Activated CD8-positive, alpha-beta memory T cell treated with anti-CD3 and anti-CD28 coated beads for 24 hours (primary cell): Measurements from ENCODE around the gene TRMT61A.

Source experiments
- DNase-seq: peaks from one replicate; pipeline ENCODE4 v3.0.0-alpha.2; 2020

Gene TRMT61A

DNA sequence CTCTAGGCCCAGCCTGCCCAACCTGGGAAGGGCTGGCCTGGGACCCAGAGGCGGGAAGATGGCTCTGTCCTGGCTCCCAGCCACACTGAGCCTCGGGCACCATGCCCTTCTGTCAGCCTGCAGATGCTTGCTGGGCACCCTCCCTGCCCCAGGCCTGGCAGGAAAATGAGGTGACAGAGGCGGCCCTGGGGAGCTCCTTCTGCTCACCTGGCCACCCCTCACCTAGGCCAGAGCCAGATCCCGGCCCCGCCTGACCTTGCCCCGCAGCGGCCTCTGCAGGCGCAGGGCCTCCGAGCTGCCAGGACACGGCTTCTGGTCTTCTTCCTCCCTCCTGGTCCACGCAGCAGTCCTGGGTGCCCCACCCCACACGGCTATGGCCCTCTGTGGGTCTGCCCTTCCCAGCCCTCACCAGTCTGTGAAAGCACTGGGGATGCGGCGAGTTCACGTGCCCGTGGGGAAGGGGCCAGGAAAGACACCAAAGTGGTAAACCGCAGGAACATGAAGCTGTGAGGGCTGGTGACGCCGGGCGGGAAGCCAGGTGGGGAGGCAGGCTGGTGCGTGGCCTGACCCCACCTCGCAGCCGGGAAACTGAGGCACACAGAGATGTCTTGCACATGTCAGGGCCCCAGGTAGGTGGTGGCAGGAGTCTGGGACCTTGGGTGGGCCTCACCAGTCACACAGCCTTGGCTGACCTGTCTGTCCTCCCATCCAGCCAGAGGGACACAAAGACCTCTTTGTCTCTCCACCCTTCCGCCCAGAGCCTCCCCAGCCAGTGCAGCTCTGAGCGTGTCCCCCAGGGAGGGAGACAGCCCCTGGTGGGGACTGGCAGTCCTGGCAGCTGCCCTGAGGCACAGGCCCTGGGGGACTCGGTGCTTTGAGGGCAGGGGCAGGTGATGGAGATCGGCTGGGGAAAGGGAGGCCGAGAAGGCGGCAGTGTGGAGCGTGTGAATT, 20.6 kb downstream of the TRMT61A start:
- no peak for DNase-seq

DNA sequence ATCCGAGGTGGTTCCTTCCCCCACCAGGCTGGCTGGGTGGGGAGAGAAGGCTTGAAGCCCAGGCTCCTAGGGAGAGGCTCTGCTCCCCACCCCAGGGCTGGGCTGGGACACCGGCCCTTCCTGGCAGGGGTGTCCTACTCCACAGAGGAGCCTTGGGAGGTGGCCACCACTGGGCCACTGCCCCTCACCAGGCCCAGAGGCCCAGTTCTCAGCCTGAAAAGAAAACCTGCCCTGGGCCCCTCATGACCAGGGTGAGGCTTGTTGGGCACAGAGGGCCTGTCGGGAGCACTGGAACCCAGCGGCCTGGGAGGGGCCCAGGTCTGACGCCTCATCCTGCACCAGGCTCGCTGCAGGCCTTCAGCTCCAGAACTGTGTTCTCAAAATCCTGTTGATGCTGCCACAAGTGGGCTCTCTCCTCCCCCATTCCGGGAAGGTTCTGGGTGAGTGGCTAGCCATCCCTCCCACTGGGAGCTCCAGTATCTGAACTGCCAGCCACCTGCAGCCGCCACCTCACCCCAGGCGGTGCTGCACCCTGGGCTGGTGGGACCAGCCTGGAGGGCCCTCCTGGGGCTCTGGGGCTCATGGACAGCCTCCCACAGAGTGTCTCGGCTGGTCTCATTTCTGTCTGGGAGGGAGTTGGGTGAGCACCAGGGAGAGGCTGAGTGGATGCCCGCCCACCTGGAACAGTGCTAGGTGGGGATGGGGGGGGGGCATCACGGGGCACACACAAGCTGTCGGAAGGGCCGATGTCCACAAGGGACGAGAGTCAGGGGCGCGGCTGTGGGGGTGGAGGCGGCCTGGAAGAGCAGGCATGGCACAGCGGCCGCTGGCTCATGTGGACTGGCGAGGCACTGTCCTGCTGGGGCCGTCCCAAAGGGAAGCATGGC, 21.7 kb downstream of the TRMT61A start:
- DNase-seq: no peak

DNA sequence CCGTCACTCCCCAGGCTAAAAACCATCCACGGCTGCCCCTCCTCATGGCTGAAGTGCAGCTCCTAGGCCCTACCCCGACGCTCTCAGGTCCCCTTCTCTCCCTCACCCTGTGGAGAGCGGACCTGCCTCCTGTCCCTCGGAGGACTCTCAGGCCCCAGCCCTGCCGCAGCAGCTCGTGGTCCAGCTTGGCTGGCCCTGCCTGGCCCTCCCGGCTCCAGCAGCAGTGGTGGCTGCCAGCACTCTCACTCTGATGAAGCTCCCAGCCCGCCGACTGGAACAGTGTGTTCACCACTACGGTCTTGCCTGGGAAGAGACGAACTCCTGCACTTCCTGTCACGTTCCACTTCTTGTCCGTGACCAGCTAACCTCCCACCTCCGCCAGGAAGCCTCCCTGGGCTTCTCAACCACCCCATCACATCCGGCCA, 22.4 kb downstream of the TRMT61A start:
- no peak for DNase-seq

DNA sequence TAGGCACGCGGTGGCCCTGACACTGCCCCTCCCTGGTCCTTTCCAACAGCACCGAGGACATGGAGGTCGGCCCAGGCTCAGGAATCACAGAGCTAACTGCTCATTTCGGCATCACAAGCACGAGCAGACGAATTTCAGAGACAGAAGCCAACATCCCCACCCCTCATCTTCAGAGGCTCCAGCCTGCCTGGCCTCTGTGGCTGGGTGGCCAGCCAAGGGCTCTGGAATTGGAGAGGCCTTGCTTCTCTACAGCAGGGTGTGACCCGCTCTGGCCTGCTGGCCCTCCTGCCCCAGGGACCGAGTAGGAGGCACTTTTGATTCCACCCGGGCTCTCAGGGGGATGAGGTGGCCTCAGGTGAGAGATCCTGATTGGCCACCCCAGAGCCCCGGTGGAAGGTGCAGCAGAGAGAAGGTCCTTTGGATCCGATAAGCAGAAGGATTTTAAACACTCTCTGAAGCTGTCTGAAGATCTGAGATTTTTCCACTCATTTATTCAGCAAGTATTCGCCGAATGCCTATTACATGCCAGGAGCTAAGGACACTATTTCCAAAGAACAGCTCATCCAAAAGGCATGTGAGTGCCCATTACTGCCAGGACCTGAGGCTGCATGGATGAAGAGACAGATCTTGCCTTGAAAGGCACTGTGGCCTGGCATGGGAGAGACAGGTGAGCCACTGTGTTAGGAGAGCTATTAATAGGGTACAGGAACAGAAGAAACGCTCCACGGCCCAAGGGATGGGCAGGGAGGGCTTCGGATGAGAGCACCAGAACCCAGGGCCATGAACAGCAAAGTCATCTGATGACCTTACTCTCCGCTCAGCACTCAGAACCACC, 23.2 kb downstream of the TRMT61A start:
- DNase-seq: no peak

DNA sequence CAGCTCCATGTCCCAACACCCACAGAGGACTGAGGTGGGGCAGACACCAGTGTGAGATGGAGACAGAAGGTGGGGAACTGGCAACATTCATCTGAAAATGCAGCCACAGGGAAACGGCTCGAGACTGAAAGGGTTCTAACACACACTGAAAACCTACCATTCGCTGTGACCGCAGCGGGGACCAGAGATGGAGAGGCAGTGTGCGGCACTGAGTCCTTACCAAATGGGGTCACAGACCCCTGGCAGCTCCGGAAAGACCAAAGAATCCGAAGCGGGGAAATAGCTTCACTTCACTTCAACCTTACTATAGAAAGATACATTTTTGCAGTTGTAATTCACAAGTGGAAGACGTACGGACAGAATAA, 23.8 kb downstream of the TRMT61A start:
- no peak for DNase-seq

DNA sequence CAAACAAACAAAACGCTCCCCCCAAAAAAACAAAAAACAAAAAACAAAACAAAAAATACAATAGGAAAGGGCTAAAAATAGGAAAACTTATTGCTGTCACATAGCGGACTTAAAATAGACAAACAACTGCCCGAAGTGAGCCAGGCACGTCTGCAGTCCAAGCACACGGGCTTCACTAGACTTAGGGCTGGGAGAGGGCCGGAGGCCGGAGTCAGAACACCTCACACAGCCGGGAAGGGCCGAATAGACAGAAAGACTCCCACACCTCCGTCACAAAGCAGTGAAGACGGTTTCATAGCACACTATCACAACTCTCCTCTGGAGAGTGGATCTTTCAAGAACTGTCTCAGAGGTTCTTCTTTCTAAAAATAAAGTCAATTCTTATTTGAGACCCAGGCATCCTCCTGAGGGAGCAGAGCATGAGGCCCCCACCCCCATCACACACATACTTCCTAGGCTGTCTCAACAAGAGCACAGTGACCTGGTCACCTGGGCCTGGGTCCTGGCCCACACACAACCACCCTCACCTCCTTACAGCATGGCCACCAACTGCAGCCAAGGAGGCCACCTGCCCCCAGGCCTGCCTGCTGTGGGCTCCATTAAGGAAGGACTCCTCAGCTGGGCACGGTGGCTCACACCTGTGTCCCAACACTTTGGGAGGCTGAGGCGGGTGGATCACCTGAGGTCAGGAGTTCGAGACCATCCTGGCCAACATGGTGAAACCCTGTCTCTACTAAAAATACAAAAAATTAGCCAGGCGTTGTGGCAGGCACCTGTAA, 26.8 kb downstream of the TRMT61A start:
- no peak for DNase-seq

DNA sequence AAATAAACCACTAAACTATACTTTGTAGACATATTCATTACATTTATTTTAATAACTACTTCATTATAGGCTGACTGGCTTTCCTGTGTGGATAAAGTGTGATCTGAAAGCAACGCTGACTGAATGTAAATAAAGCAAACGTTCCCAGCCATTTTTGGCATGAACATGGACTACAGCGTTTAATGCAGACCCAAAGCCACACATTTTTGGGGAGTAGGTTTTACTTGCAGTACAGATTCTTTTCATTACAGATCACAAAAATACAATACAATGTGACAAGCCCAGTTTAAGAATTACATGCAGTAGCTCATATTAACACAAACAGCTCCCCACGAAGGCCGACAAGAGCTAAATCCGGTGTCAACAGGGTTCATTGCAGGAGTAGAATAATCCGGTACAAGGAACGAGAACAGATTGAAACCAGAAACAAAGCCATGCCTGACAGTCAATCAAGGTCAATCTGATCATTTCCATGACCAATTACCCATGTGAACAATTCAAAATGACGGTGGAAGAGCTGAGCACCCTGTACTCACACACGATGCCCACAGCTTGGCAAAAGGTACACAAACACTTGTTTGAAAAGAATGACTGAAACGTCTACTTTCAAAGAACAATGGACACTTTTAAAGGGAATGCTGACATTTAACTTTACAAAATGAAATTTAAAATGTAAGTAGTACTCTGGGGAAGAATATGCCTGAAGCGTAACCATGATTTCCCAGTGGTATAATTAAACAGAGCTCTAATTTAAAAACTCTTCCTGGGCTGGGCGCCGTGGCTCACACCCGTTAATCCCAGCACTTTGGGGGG, 28.2 kb downstream of the TRMT61A start:
- DNase-seq: no peak

DNA sequence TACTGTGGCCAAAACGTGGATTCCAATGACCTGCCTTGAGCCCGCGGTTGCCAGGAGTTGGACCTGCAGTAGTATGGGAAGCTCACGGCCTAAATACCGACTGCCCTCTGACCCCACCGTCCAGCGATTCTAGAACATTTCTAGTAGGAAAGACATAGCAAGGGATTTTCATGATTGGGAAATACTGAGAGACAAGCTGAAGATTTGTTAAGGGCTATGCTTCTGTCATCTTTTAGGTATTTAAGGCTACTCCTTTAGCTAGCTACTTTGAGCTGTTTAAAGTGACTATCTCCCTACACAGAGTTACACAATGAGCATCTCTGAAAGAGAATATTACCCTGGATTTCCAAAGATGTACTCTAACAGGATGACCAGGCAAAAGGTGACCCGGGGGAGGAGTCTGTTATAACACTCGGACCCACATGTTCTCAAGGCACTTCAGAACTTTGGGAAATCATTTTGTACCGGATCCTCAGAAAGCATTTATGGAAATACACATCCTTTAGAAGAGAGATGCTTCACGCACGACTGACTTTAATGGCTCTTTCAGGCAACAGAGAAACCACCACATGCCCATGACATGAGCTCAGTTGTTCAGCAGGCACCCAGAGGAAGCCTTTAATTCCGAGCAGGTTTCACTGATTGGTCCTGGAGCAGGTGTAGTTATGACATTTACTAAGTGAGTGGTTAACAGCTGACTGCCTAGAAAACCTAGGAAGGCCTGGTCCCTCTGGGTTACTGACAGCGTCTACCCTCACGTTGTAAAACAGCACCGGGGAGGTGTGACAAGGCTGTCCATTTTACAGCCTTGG, 29.3 kb downstream of the TRMT61A start:
- DNase-seq: no peak

DNA sequence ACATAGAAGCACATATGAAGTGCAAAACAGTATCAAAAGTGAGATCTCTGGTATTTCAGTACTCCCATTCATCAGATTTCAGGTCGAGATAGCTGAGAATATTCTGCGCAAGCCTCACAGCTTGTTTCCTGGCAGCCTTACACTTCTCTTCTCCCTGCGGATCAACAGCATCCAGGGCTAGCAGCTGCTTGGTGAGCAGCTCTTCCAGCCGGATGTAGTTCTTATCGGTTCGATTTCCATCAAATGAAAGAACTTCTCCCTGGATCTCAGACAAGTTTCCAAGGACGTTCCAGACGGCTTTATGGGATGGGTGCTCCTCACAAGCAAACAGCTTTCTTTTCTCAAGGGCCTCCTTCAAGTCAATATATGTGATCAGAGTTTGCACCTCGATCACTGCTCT, 30.8 kb downstream of the TRMT61A start:
- no peak for DNase-seq

DNA sequence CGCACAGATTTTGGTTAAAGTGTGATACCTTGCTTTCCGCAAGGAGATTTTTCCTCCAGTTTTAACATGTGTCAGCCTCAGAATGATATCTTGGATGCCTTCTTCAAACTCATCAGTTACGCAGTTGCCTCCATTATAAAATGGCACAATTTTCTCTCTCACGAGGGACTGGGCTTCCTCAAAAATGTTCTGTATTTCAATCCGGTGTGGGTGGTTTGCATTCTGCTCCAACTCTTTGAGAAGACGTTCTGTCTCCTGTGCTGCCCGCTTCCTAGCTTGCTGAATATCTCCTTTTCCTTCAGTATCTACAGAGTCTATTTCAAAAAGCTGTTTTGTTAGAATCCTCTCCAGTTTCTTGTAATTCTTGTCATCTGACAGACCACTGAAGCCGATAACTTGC, 31.7 kb downstream of the TRMT61A start:
- DNase-seq: no peak

DNA sequence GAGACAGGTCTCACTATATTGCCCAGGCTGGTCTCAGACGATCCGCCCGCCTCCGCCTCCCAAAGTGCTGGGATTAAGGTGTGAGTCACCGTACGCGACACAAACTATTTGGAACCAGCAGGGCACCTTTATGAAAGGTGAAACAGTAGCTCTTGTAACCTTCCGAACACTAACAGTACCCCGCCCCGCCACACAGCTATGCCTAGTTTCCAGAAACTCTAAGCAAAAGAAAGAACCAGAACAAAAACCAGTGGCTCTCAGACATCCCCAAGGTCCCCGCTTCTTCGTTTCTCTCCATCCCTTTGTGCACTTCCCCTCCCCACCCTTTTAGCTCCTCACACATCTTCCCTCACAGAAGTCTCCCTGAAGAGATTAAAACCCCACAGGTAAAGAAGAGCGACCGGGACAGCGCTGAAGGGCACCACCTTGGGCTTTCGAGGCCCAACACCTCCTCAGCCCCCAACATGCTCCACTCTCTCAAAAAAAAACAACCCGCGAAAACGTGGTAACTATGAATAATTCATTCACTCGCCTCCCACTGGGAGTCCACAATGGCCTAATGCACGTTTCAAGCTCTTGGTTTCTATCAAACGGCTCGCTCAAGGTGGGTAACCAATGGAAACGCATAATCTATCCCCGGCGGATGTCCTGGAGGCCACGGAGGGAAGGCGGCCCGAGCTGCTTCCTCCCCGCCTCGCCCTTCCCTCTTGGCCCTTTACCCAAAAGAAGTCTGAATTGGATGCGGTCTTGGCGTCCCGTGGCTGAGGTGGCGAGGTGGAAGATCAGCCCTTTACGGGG, 32.6 kb downstream of the TRMT61A start:
- DNase-seq: no peak

DNA sequence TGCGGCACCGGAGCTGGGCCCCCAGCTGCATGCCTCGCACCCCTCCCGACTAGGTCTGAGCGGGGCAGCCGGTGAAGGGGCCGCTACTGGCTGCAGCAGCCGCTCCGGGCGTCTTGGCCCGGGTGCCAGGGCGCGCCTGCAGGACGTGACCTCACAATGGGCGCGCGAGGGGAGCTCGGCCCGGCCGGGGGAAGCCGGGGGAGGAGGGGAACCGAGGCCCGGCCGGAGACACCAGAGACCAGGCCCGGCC, 33.1 kb downstream of the TRMT61A start:
- no peak for DNase-seq

DNA sequence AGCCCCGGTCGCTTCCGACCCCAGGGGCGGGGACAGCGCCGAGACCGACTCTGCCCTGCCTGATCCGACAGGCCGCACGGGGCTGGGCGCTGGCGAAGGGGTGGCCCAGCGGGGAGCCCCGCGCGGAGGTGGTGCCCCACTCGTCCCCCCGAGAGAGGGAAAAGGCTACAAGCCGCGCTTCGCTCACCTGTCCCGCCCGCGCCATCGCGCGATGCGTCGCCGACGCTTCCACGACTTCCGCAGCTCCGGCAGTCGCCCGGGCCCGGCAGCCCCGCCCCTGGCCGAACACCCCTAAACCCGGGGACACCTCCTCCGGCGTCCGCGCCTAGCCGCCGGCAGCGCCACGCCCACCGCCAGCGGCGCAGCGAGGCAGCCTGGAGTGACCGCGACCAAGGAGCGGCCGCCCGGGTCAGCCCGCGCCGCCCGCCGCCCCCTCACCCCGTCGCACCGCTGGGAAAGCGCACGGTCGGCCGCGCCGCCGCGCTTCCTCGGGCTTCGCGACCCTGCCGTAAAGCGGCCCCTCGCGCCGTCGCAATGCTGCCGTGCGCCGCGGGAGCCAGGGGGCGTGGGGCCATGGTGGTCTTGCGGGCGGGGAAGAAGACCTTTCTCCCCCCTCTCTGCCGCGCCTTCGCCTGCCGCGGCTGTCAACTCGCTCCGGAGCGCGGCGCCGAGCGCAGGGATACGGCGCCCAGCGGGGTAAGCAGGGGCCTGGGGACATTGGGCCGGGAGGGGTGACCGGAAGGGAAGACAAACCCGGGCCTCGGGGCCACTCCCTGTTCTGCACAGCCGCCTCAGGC, 33.6 kb downstream of the TRMT61A start, which contains the start of the genes BAG5 and COA8:
Gene BAG5 (minus strand): TSS at position 229 of the 797 bp plus-strand sequence. CDS start 1,493 bp downstream, outside the sequence.
Gene COA8 (plus strand): TSS at position 532 of the 797 bp plus-strand sequence. CDS start 42 bp downstream, at position 574.
- peak; percentile 95 for DNase-seq

DNA sequence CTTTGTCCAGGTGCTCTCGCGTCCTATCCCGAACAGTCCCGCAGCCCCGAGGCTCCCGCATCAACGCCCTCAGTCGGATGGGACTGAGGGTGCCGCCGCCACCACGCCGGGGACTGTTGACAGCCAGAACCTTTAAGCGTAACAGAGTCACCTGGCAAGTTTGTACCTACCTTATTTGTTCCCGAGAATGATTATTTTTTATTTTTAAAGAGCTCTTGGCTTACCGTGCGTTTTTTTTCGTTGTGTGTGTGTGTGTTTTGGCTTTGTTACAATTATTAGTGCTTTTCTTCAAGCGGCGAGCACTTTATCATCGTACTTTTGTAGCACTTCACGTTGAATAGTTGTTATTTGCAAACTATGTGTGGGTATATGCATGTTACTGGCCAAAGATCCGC, 34.2 kb downstream of the TRMT61A start:
- no peak for DNase-seq

DNA sequence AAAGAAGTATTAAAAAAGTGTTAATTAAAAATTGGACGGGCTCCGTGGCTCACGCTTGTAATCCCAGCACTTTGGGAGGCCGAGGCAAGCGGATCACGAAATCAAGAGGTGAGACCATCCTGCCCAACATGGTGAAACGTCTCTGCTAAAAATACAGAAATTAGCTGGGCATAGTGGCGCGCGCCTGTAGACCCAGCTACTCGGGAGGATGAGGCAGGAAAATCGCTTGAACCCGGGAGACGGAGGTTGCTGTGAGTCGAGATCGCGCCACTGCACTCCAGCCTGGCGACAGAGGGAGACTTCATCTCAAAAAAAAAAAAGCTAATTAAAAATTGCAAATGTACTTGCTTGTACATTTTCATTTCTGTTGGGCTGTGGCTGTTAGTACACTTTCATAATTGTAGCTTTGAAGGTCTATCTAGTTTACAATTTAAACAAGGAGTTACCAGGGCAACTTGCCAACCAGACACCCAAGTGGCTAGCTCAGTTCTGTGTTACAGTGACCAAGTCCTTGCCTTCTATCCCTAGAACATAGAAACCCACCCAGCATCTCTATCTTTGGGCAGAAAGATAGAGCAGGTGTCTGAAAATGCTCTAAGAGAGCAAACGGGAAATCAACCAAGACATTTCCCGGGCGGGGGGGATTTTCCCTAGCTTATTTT, 35.0 kb downstream of the TRMT61A start:
- DNase-seq: no peak

DNA sequence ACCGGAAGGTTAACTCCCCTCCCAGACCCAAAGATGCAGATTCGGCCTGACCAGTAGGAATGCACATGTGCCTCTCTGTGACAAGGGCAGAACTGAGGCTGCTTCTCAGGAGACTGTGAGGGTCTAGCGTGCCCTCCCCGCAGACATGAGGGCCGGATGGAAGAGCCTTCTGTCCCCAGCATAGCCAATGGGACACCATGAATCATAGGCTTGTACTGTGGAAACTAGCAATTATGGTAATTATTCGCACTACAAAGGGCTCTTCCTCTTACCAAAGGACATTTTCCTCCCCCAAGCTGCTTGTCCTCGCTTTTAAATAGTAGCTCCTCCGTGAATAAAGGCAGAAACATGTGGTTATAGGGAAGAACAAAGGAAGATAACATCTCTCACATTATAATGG, 40.0 kb downstream of the TRMT61A start:
- no peak for DNase-seq

DNA sequence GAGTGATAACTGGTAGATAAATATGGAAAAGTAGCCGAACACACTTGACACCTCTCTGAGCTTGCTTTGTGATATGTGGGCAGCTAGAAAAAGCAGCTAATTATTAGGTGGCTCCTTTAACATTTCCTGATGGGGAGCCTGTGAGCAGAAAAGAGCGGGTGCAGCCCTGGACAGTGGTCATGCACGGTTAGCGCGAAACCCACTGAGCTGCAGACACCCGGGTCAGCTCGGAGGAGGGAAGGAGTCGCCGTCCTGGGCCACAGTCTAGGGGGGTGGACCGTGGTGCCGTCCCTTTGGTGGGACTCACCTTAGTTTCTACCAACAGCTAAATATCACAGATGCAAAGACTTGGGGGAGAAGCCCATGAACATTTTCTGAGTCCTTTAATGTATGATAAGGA, 40.4 kb downstream of the TRMT61A start:
- DNase-seq: no peak

DNA sequence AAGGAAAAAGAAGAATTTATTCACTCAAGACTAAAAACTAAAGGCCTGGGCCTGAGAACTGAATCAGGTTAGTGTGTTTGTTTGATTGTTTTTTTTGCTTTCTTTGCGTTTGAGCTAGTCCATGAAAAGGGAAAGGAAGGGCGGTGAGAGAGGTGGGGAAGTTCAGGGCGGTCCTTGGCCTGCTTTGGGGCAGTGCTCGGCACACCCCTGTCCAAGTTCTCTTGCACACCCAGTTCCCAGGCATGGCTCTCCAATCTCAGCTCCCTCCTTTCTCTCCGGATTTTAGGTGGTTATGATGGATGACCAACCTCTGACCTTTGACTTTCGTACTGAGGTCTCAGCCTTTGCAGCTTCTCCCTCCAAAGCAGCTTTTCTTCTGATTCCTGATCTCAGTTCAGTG, 45.1 kb downstream of the TRMT61A start:
- DNase-seq: no peak
